ENCODE measurements around the gene UAP1L1.
"Not testable (repeated sequence)": the region's sequence is repeated elsewhere in the genome, so short reads cannot be mapped to it uniquely, and the experiment has no call there.

The UAP1L1 gene

GRCh38 chr9:137057545-137057944, 19.8 kb upstream of the UAP1L1 start:
- no peak for DNase-seq

- no peak for DNase-seq
Observed at GRCh38 chr9:137058521-137059234, 18.6 kb upstream of the UAP1L1 start.

GRCh38 chr9:137062384-137062783, 14.9 kb upstream of the UAP1L1 start:
- DNase-seq, result no peak

- not testable (repeated sequence) for DNase-seq
Observed at GRCh38 chr9:137062798-137063197, 14.5 kb upstream of the UAP1L1 start.

GRCh38 chr9:137063311-137064026, 13.8 kb upstream of the UAP1L1 start:
- no peak for DNase-seq

- peak; percentile 64 for DNase-seq
Observed at GRCh38 chr9:137064027-137064879, 13.1 kb upstream of the UAP1L1 start.

GRCh38 chr9:137064880-137065164, 12.5 kb upstream of the UAP1L1 start:
- no peak for DNase-seq

- no peak for DNase-seq
Observed at GRCh38 chr9:137065336-137065967, 11.9 kb upstream of the UAP1L1 start.

GRCh38 chr9:137066096-137066861, 11.0 kb upstream of the UAP1L1 start:
- no peak for DNase-seq

GRCh38 chr9:137067860-137068538, 9.3 kb upstream of the UAP1L1 start:
- peak; percentile 91 for DNase-seq

- DNase-seq, result no peak
Observed at GRCh38 chr9:137068539-137069507, 8.5 kb upstream of the UAP1L1 start.

GRCh38 chr9:137069508-137070091, 7.7 kb upstream of the UAP1L1 start:
- no peak for DNase-seq

- DNase-seq, result peak; percentile 86
Observed at GRCh38 chr9:137070201-137070905, 7.0 kb upstream of the UAP1L1 start, which contains the start of gene SAPCD2. TSS of gene SAPCD2 (minus strand) at chr9:137070557. CDS start at chr9:137070460, 97 bp downstream.

GRCh38 chr9:137070906-137071275, 6.4 kb upstream of the UAP1L1 start:
- no peak for DNase-seq

GRCh38 chr9:137071282-137071681, 6.0 kb upstream of the UAP1L1 start:
- DNase-seq, result no peak

GRCh38 chr9:137073992-137074399, 3.3 kb upstream of the UAP1L1 start:
- no peak for DNase-seq

GRCh38 chr9:137074657-137075274, 2.6 kb upstream of the UAP1L1 start:
- DNase-seq, result no peak

GRCh38 chr9:137075275-137075775, 2.0 kb upstream of the UAP1L1 start:
- DNase-seq, result no peak

GRCh38 chr9:137076636-137077009, 694 bp upstream of the UAP1L1 start:
- DNase-seq, result no peak

Data from CD4-positive, alpha-beta T cell treated with Interleukin-12 subunit alpha and Interleukin-12 subunit beta, for 1 hour (primary cell).